ENCODE measurements around the gene SEMA5B.

DNA sequence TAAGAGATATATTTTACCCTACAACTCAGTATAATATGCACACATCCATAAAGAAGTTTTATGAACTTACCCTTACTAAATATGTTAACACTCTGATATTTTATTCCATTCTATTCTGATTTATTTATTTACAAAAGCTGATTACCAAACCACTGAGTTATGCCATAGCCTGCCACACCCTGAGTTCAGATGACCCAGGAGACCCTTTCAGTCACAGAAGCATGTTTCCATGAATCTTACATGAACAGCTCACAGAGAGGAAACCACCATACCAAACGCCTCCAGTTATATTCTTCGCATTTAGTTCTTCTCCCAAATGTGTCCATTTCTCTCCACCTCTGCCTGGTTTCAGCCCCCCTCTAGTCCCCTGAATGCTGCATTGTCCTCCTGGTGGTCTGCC, 103.5 kb downstream of the SEMA5B start:
- TF ChIP-seq, protein P1, sequence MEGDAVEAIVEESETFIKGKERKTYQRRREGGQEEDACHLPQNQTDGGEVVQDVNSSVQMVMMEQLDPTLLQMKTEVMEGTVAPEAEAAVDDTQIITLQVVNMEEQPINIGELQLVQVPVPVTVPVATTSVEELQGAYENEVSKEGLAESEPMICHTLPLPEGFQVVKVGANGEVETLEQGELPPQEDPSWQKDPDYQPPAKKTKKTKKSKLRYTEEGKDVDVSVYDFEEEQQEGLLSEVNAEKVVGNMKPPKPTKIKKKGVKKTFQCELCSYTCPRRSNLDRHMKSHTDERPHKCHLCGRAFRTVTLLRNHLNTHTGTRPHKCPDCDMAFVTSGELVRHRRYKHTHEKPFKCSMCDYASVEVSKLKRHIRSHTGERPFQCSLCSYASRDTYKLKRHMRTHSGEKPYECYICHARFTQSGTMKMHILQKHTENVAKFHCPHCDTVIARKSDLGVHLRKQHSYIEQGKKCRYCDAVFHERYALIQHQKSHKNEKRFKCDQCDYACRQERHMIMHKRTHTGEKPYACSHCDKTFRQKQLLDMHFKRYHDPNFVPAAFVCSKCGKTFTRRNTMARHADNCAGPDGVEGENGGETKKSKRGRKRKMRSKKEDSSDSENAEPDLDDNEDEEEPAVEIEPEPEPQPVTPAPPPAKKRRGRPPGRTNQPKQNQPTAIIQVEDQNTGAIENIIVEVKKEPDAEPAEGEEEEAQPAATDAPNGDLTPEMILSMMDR (optimal IDR thresholded peaks at IDR 0.05 in 1 of 3, IDR thresholded peaks at IDR 0.05 in 1 of 3, conservative IDR thresholded peaks at IDR 0.05 in 1 of 3; ENCODE audit: extremely low read depth in 1 of 3, insufficient read depth in 2 of 3, low read length in 3 of 3) = no peak
- TF ChIP-seq EZH2 (IDR thresholded peaks at IDR 0.05; ENCODE audit: low read length) = no peak
